Trophoblast cell (in vitro differentiated cells and primary cell): ENCODE measurements around the gene ACO1.

ENCODE experiments used
- DNase-seq, 2 donors: peaks; one replicate each; pipeline ENCODE4 v3.0.0-alpha.2; 2016
- H2AFZ ChIP-seq: 2 replicates; pipeline ENCODE4 v1.6.1; 2013; ENCODE audit warnings: low read length, moderate library complexity, mild to moderate bottlenecking; ENCODE audit not compliant: insufficient read depth, poor library complexity
- H2AK5ac ChIP-seq: 2 replicates; pipeline ENCODE4 v1.6.1; 2013; ENCODE audit warnings: mild to moderate bottlenecking, low read length
- H2BK120ac ChIP-seq: 2 replicates; pipeline ENCODE4 v1.6.1; 2013; ENCODE audit warnings: low read length, mild to moderate bottlenecking, moderate library complexity; ENCODE audit not compliant: insufficient read depth, poor library complexity
- H2BK12ac ChIP-seq: 2 replicates; pipeline ENCODE4 v1.6.1; 2013; ENCODE audit warnings: mild to moderate bottlenecking, low read length, moderate library complexity
- H2BK5ac ChIP-seq: 2 replicates; pipeline ENCODE4 v1.6.1; 2013; ENCODE audit warnings: low read length, low read depth, moderate library complexity, mild to moderate bottlenecking; ENCODE audit not compliant: poor library complexity
- H3K14ac ChIP-seq: 2 replicates; pipeline ENCODE4 v1.6.1; 2013; ENCODE audit warnings: mild to moderate bottlenecking, low read length
- H3K18ac ChIP-seq: 2 replicates; pipeline ENCODE4 v1.6.1; 2013; ENCODE audit warnings: mild to moderate bottlenecking, low read length
- H3K23ac ChIP-seq: 2 replicates; pipeline ENCODE4 v1.6.1; 2013; ENCODE audit warnings: low read length
- H3K27ac ChIP-seq: 2 replicates; pipeline ENCODE4 v1.5.1; 2013; ENCODE audit warnings: low read depth, mild to moderate bottlenecking, inconsistent platforms, low read length, moderate library complexity
- H3K27me3 ChIP-seq: 2 replicates; pipeline ENCODE4 v1.6.1; 2013; ENCODE audit warnings: inconsistent platforms, mild to moderate bottlenecking, low read length, moderate library complexity; ENCODE audit not compliant: insufficient read depth
- H3K36me3 ChIP-seq, 2 experiments: 1 replicate in 1 of 2; 2 replicates in 1 of 2; pipeline ENCODE4 v1.6.1; 2013; ENCODE audit warnings: low read length in 2 of 2, mild to moderate bottlenecking in 2 of 2, moderate library complexity in 1 of 2; ENCODE audit not compliant: insufficient read depth in 2 of 2, control insufficient read depth in 1 of 2
- H3K4ac ChIP-seq: 2 replicates; pipeline ENCODE4 v1.6.1; 2013; ENCODE audit warnings: low read depth, mild to moderate bottlenecking, low read length, moderate library complexity
- H3K4me1 ChIP-seq, 2 experiments: 1 replicate in 1 of 2; 2 replicates in 1 of 2; pipeline ENCODE4 v1.6.1; 2013; ENCODE audit warnings: low read length in 2 of 2, mild to moderate bottlenecking in 2 of 2, moderate library complexity in 1 of 2; ENCODE audit not compliant: insufficient read depth in 2 of 2, control insufficient read depth in 1 of 2
- H3K4me2 ChIP-seq: 2 replicates; pipeline ENCODE4 v1.6.1; 2013; ENCODE audit warnings: inconsistent platforms, mild to moderate bottlenecking, low read length, moderate library complexity
- H3K4me3 ChIP-seq: 2 replicates; pipeline ENCODE4 v1.5.1; 2013; ENCODE audit warnings: mild to moderate bottlenecking, low read depth, low read length, inconsistent platforms
- H3K79me1 ChIP-seq: one replicate; pipeline ENCODE4 v1.6.1; 2013; ENCODE audit warnings: low read length
- H3K79me2 ChIP-seq: 2 replicates; pipeline ENCODE4 v1.6.1; 2013; ENCODE audit warnings: low read length, mild to moderate bottlenecking; ENCODE audit not compliant: control insufficient read depth, insufficient read depth, poor library complexity
- H3K9ac ChIP-seq: 2 replicates; pipeline ENCODE4 v1.6.1; 2013; ENCODE audit warnings: mild to moderate bottlenecking, low read length
- H3K9me3 ChIP-seq: 2 replicates; pipeline ENCODE4 v1.6.1; 2013; ENCODE audit warnings: low read depth, mild to moderate bottlenecking, control low read depth, inconsistent platforms, low read length; ENCODE audit not compliant: insufficient read depth
- H4K12ac ChIP-seq: 2 replicates; pipeline ENCODE4 v1.6.1; 2013; ENCODE audit warnings: low read depth, mild to moderate bottlenecking, low read length, moderate library complexity
- H4K8ac ChIP-seq: 2 replicates; pipeline ENCODE4 v1.6.1; 2013; ENCODE audit warnings: low read depth, mild to moderate bottlenecking, low read length, moderate library complexity
- H4K91ac ChIP-seq: one replicate; pipeline ENCODE4 v1.6.1; 2013; ENCODE audit warnings: low read depth, mild to moderate bottlenecking, low read length, moderate library complexity
- WGBS: extraction: QIAGEN DNeasy Blood & Tissue Kit; methylation state at CpG from one replicate; pipeline ENCODE4 v1.1.7; 2013; ENCODE audit warnings: missing lambda C conversion rate; ENCODE audit not compliant: insufficient read length, insufficient coverage; ENCODE audit errors: extremely low coverage; 5-methylcytosine and 5-hydroxymethylcytosine counted together

ACO1 gene

DNA sequence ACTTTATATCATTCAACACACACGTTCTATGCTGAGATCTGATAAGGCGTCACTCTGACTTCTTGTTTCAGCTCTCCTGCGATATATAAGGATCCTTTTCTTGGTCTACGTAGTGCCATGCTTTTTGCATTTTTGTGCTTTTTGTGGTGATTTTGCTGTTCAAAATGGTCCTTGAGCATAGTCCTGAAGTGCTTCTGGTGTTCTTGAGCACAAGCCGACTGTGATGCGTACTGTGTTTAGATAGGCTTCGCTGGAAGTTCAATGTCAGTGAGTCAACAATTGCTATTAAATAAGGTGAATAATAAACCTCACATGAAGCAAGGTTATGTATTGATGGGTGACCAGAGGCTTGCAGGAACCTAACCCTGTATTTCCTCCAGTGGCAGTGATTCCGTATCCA, 46.8 kb downstream of the ACO1 start:
- H2BK12ac ChIP-seq = no peak overlapping the region
- no peak overlapping the region for H2AK5ac ChIP-seq
- H3K4me1 ChIP-seq = peaks cover 0 to 3% of the 10 kb centered on the region in 2 experiments
- no peak overlapping the region for H4K12ac ChIP-seq
- H3K9ac ChIP-seq = no peak overlapping the region
- no peaks in the 10 kb centered on the region for H3K9me3 ChIP-seq
- no peaks in the 10 kb centered on the region for H3K79me1 ChIP-seq
- no peak overlapping the region for H3K23ac ChIP-seq
- H2BK5ac ChIP-seq = no peak overlapping the region
- no peak overlapping the region for H2BK120ac ChIP-seq
- H3K18ac ChIP-seq = no peak overlapping the region
- no peak overlapping the region for H3K4ac ChIP-seq
- no peaks in the 10 kb centered on the region for H3K79me2 ChIP-seq
- H3K4me3 ChIP-seq = no peak overlapping the region
- no peak overlapping the region for H2AFZ ChIP-seq
- no peak overlapping the region for H3K4me2 ChIP-seq
- no peaks in the 10 kb centered on the region for H3K27me3 ChIP-seq
- no peak overlapping the region for H3K27ac ChIP-seq
- H4K91ac ChIP-seq = no peak overlapping the region
- peaks cover 7 to 9% of the 10 kb centered on the region in 2 experiments for H3K36me3 ChIP-seq
- H3K14ac ChIP-seq = no peak overlapping the region
- no peak overlapping the region for H4K8ac ChIP-seq
- no CpG with 5 or more reads among the region's 8 CpGs for WGBS
- DNase-seq = no peak

DNA sequence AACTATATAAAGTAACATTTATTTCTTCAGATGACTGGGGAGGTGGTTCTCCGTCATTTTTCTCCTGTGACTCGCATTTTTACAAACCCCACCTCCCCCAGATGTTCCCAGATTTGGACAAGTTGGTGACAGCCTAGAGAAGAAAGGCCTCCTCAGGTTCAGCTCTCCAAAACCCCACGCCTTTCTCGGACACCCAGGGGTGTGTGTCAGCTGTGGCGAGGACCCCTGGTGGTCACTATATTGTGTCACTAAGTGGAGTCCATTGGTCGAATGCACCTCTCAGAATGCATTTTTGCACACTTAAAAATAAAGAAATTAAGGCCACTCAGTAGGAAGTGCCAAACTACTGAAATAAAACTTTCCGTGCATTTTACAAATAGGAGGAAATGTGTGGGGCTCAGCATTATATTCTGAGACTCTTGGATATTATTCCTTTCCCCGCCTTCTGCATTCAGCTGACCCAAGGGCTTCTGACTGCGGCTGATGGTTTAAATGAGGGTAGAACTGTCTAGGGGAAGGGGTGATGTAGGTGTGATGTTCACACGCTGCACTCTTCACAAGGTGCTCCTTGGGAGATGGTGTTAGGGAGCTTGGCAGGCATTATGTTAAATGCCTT, 47.6 kb downstream of the ACO1 start:
- H2AK5ac ChIP-seq = no peak overlapping the region
- peak in 1 of 2 donors; percentile 27 for DNase-seq
- H3K27ac ChIP-seq = no peak overlapping the region
- H4K91ac ChIP-seq = no peak overlapping the region
- no peak overlapping the region for H3K4ac ChIP-seq
- H3K23ac ChIP-seq = no peak overlapping the region
- no peak overlapping the region for H3K9ac ChIP-seq
- no peak overlapping the region for H3K18ac ChIP-seq
- H3K14ac ChIP-seq = no peak overlapping the region
- no peak overlapping the region for H2AFZ ChIP-seq
- no peak overlapping the region for H4K8ac ChIP-seq
- no peak overlapping the region for H3K4me3 ChIP-seq
- no peak overlapping the region for H3K4me2 ChIP-seq
- peaks cover 0 to 3% of the 10 kb centered on the region in 2 experiments for H3K4me1 ChIP-seq
- no peak overlapping the region for H2BK120ac ChIP-seq
- no peaks in the 10 kb centered on the region for H3K27me3 ChIP-seq
- no peak overlapping the region for H4K12ac ChIP-seq
- H2BK5ac ChIP-seq = no peak overlapping the region
- no peak overlapping the region for H2BK12ac ChIP-seq
- no peaks in the 10 kb centered on the region for H3K79me2 ChIP-seq
- no peaks in the 10 kb centered on the region for H3K9me3 ChIP-seq
- H3K36me3 ChIP-seq = peaks cover 6 to 11% of the 10 kb centered on the region in 2 experiments
- no CpG with 5 or more reads among the region's 10 CpGs for WGBS
- no peaks in the 10 kb centered on the region for H3K79me1 ChIP-seq

DNA sequence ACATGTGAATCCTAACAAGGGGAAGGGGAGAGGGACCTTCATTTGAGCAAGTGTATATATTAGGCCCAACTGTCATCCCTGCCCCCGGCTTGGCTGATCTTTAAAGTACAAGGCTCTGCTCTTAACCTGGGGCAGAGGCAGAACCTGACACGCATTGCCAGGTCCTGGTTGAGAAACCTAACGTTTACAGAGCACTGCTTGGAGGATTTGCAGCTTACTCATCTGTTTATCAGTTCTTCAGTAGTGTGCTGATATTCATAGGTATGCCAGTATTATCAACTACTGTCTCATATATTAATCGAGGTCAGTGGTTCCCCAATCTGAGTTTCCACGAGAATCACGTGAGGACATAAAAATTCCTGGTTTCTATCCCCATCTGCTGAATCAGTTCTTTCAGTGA, 50.4 kb downstream of the ACO1 start:
- H3K23ac ChIP-seq = no peak overlapping the region
- H3K79me2 ChIP-seq = no peaks in the 10 kb centered on the region
- H3K27me3 ChIP-seq = no peaks in the 10 kb centered on the region
- no peak overlapping the region for H2AFZ ChIP-seq
- no peak overlapping the region for H2AK5ac ChIP-seq
- H2BK12ac ChIP-seq = no peak overlapping the region
- no peaks in the 10 kb centered on the region for H3K79me1 ChIP-seq
- no peak overlapping the region for H3K9ac ChIP-seq
- no CpG with 5 or more reads among the region's 6 CpGs for WGBS
- H4K12ac ChIP-seq = no peak overlapping the region
- no peak overlapping the region for H3K4me2 ChIP-seq
- H4K8ac ChIP-seq = no peak overlapping the region
- peak; percentile 12 to 33 for DNase-seq
- peaks cover 0 to 3% of the 10 kb centered on the region in 2 experiments for H3K4me1 ChIP-seq
- no peak overlapping the region for H2BK5ac ChIP-seq
- no peak overlapping the region for H3K18ac ChIP-seq
- H3K27ac ChIP-seq = no peak overlapping the region
- no peak overlapping the region for H3K14ac ChIP-seq
- no peaks in the 10 kb centered on the region for H3K9me3 ChIP-seq
- no peak overlapping the region for H2BK120ac ChIP-seq
- no peak overlapping the region for H3K4ac ChIP-seq
- H3K36me3 ChIP-seq = peaks cover 2 to 11% of the 10 kb centered on the region in 2 experiments
- H4K91ac ChIP-seq = no peak overlapping the region
- H3K4me3 ChIP-seq = no peak overlapping the region

DNA sequence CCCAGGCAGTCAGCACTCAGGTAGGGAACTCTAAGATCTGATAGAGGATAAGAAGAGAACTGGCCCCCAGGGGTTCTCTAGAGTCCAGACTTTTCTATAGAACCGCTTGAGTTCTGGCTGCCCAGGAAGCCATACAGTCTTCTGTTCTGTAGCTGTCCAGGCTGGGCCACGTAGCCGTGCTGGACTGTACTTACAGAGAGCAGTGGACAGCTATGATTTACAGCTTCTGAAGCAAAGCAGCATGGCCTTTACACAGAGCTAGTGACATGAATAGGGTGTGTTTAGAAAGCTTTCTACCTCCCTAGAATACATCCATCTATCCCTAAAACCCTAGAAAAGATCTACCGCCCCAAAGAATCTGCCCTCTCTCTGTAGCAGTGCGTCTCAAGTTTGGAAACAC, 57.2 kb downstream of the ACO1 start:
- Histone ChIP-seq H3K4me2 (no peak overlapping the region), H2AK5ac (no peak overlapping the region), H3K18ac (no peak overlapping the region), H3K27me3 (no peaks in the 10 kb centered on the region), H3K9me3 (no peaks in the 10 kb centered on the region), H3K14ac (no peak overlapping the region), H3K79me1 (no peaks in the 10 kb centered on the region), H2BK120ac (no peak overlapping the region), H4K91ac (no peak overlapping the region), H3K9ac (no peak overlapping the region), H2BK5ac (no peak overlapping the region), H3K23ac (no peak overlapping the region), H4K8ac (no peak overlapping the region), H3K4ac (no peak overlapping the region), H3K36me3 (no peaks in the 10 kb centered on the region), H3K4me1 (peaks cover 0 to 2% of the 10 kb centered on the region in 2 experiments), H3K27ac (peak overlapping the region; percentile 0), H2BK12ac (no peak overlapping the region), H3K79me2 (no peaks in the 10 kb centered on the region), H3K4me3 (no peak overlapping the region), H4K12ac (no peak overlapping the region), H2AFZ (no peak overlapping the region)
- no peak for DNase-seq
- no CpG with 5 or more reads among the region's 5 CpGs for WGBS
